MCF 10A (cell line): ENCODE measurements around the gene MRPS33. TPM values are rescaled to one million over a fixed set of nuclear protein-coding genes. Genes with fewer than 3 reads are reported as not detected.
"Not testable (repeated sequence)": the region's sequence is repeated elsewhere in the genome, so short reads cannot be mapped to it uniquely, and the experiment has no call there.

Source experiments
- BruUV-seq: library from RNA; stranded (reverse); fragments of 400-500 nt; replicated peaks from 2 replicates; lab custom pipeline; 2021; lab: Mats Ljungman, UMichigan
- CTCF ChIA-PET: fragments of 300-600 bp; sonication (Branson Sonifier 250); formaldehyde crosslinking; extraction: SDS; loops from one replicate; lab custom pipeline; 2021; ENCODE audit warnings: antibody characterized with exemption, inconsistent platforms; lab: Yijun Ruan, JAX
- POLR2A ChIA-PET: fragments of 300-600, 350-650 bp; sonication (Branson Sonifier 250); formaldehyde crosslinking; extraction: SDS; loops from one replicate; lab custom pipeline; 2020; ENCODE audit warnings: antibody characterized with exemption, inconsistent platforms; lab: Yijun Ruan, JAX
- DNase-seq: peaks from one replicate; pipeline ENCODE4 v3.0.0-alpha.2; 2018; ENCODE audit not compliant: unreplicated experiment
- H3K27ac Mint-ChIP-seq: one replicate; pipeline ENCODE4 v1.8.0; 2022; ENCODE audit warnings: mild to moderate bottlenecking, low read depth, mixed read lengths; ENCODE audit not compliant: unreplicated experiment
- H3K27me3 Mint-ChIP-seq: one replicate; pipeline ENCODE4 v1.8.0; 2022; ENCODE audit warnings: mixed read lengths; ENCODE audit not compliant: insufficient read depth, unreplicated experiment
- H3K36me3 Mint-ChIP-seq: one replicate; pipeline ENCODE4 v1.8.0; 2022; ENCODE audit warnings: mild to moderate bottlenecking, moderate library complexity, mixed read lengths; ENCODE audit not compliant: insufficient read depth, unreplicated experiment
- H3K4me1 Mint-ChIP-seq: one replicate; pipeline ENCODE4 v1.8.0; 2022; ENCODE audit warnings: mixed read lengths; ENCODE audit not compliant: insufficient read depth, unreplicated experiment
- H3K4me3 Mint-ChIP-seq: one replicate; pipeline ENCODE4 v1.8.0; 2022; ENCODE audit warnings: mild to moderate bottlenecking, moderate library complexity, mixed read lengths; ENCODE audit not compliant: unreplicated experiment
- H3K9me3 Mint-ChIP-seq: one replicate; pipeline ENCODE4 v1.8.0; 2022; ENCODE audit warnings: mixed read lengths; ENCODE audit not compliant: unreplicated experiment
- CTCF ChIP-seq: fragments of 200-600 bp; IDR thresholded peaks from one replicate; pipeline ENCODE4 v1.8.0; 2022; ENCODE audit warnings: antibody characterized with exemption, mild to moderate bottlenecking; ENCODE audit not compliant: unreplicated experiment
- intact Hi-C: fragments of 100-400 bp; cut with micrococcal nuclease; formaldehyde crosslinking; loops from 2 replicates; pipeline ENCODE4 v1.14.1; 2022
- total RNA-seq: library from RNA; stranded (reverse); gene quantifications from 2 replicates; pipeline ENCODE4 v1.2.3, GENCODE V29; 2022

Gene MRPS33
- total RNA-seq, 1 experiment from 2014 or later = 58.6 TPM

DNA sequence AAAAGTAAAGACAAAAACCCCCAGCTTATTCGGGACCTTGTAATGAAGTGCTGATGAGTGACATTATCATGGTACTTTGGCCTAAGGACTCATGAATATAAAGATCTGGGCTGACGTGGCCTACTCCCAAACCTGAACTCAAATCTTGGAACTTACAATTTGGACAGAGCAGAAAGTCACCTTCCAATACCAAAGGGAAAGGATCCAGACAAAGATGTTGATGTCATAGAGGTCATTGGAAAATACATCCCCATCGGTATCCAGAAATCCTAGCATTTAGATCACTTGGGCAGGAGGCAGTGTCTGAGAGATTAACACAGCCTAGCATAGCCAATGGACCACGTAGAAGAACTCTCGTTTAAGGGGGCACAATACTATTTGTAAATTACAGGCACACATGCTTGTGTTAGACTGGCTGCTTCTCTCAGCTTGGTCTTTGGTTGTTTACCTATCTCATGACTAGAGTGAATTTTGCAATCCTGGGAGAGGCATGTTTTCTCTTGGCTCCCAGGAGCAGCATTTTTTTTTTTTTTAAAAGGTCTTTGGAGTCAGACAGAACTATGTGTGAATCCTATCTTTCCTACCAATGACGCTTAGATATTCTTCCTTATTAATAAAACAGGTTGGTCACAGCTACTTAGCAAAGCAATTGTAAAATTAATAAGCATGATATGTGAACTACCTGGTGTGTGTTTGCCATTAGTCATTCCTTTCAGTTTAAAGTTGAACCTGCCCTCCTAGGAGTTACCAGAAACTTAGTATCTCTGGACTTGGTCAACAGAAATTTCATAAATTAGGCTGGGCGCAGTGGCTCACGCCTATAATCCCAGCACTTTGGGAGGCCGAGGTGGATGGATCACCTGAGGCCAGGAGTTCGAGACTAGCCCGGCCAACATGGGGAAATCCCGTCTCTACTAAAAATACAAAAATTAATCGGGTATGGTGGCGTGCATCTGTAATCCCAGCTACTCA, 27.8 kb upstream of the MRPS33 start:
- DNase-seq = peak; percentile 38
- intact Hi-C loops = no loop called here
- CTCF ChIA-PET = interaction anchor here (0.6 to 1.0 kb wide), 2 partner anchors 26 to 313 kb away, joined by 4 to 7 read pairs; no protein-coding TSS in a partner anchor
- Mint-ChIP-seq H3K36me3 (no peaks in the 10 kb centered on the region), H3K27me3 (no peaks in the 10 kb centered on the region), H3K9me3 (no peaks in the 10 kb centered on the region), H3K27ac (peak overlapping the region; percentile 65), H3K4me3 (no peak overlapping the region), H3K4me1 (peaks cover 8% of the 10 kb centered on the region)
- POLR2A ChIA-PET = interaction anchor here (0.7 to 1.9 kb wide), 5 partner anchors 11 to 30 kb away, joined by 3 to 10 read pairs (median 3); partner anchors contain the start of gene MRPS33
- BruUV-seq = no TSS peak
- TF ChIP-seq CTCF = no peak

GRCh38 chr7:141039376-141039775, 24.6 kb upstream of the MRPS33 start:
- Mint-ChIP-seq H3K9me3 (no peaks in the 10 kb centered on the region), H3K27me3 (no peaks in the 10 kb centered on the region), H3K4me1 (peaks cover 8% of the 10 kb centered on the region), H3K4me3 (no peak overlapping the region), H3K27ac (no peak overlapping the region), H3K36me3 (no peaks in the 10 kb centered on the region)
- ChIA-PET CTCF (no interaction called here), POLR2A (no interaction called here)
- no peak for TF ChIP-seq CTCF
- DNase-seq = no peak
- BruUV-seq = no TSS peak
- intact Hi-C loops = no loop called here

GRCh38 chr7:141038100-141038499, 23.3 kb upstream of the MRPS33 start:
- H3K9me3 Mint-ChIP-seq, BruUV-seq, POLR2A ChIA-PET, H3K4me1 Mint-ChIP-seq, H3K4me3 Mint-ChIP-seq, H3K36me3 Mint-ChIP-seq, intact Hi-C loops, H3K27ac Mint-ChIP-seq, H3K27me3 Mint-ChIP-seq, DNase-seq, CTCF ChIA-PET: not testable (repeated sequence)

DNA sequence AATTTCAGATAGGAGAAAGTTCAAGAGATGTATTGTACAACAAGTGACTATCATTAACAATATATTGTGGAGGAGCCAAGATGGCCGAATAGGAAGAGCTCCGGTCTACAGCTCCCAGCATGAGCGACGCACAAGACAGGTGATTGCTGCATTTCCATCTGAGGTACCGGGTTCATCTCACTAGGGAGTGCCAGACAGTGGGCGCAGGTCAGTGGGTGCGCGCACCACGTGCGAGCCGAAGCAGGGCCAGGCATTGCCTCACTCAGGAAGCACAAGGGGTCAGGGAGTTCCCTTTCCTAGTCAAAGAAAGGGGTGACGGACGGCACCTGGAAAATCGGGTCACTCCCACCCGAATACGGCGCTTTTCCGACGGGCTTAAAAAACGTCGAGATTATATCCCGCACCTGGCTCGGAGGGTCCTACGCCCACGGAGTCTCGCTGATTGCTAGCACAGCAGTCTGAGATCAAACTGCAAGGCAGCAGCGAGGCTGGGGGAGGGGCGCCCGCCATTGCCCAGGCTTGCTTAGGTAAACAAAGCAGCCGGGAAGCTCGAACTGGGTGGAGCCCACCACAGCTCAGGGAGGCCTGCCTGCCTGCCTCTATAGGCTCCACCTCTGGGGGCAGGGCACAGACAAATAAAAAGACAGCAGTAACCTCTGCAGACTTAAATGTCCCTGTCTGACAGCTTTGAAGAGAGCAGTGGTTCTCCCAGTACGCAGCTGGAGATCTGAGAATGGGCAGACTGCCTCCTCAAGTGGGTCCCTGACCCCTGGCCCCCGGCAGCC, 18.0 kb upstream of the MRPS33 start:
- H3K27me3 Mint-ChIP-seq, POLR2A ChIA-PET, H3K36me3 Mint-ChIP-seq, H3K4me1 Mint-ChIP-seq, intact Hi-C loops, H3K27ac Mint-ChIP-seq, H3K4me3 Mint-ChIP-seq, DNase-seq, CTCF ChIA-PET, BruUV-seq: not testable (repeated sequence)
- peaks cover 12% of the 10 kb centered on the region for H3K9me3 Mint-ChIP-seq
